ENCODE results near the gene PPM1L. TPM values are rescaled to one million over a fixed set of nuclear protein-coding genes. Genes with fewer than 3 reads are reported as not detected.

The PPM1L gene
- total and polyA plus RNA-seq, 2 donors, result 20.2 to 24.2 TPM

- no peak for DNase-seq (ENCODE audit: extremely low spot score)
- Histone ChIP-seq H3K4me3 (ENCODE audit: low read depth, low read length) (no peak overlapping the region), H3K4me1 (ENCODE audit: insufficient read depth) (no peaks in the 10 kb centered on the region), H3K36me3 (ENCODE audit: insufficient read depth) (no peaks in the 10 kb centered on the region), H3K27ac (ENCODE audit: low read depth) (no peak overlapping the region)
- WGBS, result 45% methylated on average over 1 of the region's 1 CpG
Measured at GRCh38 chr3:160778480-160778879, 22.4 kb downstream of the PPM1L start.

DNA sequence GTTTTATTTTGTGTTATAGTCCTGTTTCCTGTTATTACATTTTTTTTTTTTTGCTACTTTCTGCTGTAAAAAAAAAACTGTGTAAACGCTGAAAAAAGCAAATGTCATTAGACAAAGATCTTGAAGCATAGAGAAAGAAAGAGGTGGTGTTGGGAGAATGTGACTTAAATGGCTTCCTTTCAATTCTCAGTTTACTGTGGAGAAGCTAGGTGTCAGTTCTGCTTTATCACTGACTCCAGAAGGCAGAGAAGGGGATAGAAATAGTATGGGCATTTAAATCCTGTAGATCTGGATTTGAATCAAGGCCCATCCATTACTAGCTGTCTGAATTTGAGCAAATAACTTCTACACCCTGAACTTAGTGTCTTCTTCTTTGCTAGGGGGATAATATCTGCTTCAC lies 23.0 kb downstream of the PPM1L start:
- Histone ChIP-seq H3K4me1 (ENCODE audit: insufficient read depth) (no peaks in the 10 kb centered on the region), H3K4me3 (ENCODE audit: low read depth, low read length) (no peak overlapping the region), H3K36me3 (ENCODE audit: insufficient read depth) (no peaks in the 10 kb centered on the region), H3K27ac (ENCODE audit: low read depth) (no peak overlapping the region)
- 30% methylated on average over 1 of the region's 1 CpG for WGBS
- DNase-seq (ENCODE audit: extremely low spot score), result no peak

- no peak for DNase-seq (ENCODE audit: extremely low spot score)
- Histone ChIP-seq H3K36me3 (ENCODE audit: insufficient read depth) (no peaks in the 10 kb centered on the region), H3K4me3 (ENCODE audit: low read depth, low read length) (no peak overlapping the region), H3K27ac (ENCODE audit: low read depth) (no peak overlapping the region), H3K4me1 (ENCODE audit: insufficient read depth) (no peaks in the 10 kb centered on the region)
Measured at GRCh38 chr3:160780245-160780644, 24.2 kb downstream of the PPM1L start.

DNA sequence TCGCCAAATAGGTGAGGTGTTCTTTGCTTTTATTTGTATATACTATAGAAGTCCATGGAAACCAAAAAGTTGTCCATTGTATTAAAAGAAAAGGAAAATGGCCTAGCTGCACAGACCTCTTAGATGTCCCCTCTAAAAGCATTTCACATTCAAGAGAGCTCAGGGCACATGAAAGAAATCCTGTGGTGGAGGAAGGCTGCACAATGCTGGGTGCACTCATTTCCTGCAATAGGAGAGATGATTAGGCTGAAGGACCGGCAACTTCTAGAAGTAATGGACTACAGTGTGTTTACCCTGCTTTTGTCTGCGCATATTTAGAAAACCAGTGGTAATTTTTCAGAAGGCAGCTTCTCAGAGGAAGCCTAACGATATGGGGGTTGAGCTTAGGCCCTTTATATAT lies 25.4 kb downstream of the PPM1L start:
- Histone ChIP-seq H3K4me3 (ENCODE audit: low read depth, low read length) (no peak overlapping the region), H3K4me1 (ENCODE audit: insufficient read depth) (no peaks in the 10 kb centered on the region), H3K27ac (ENCODE audit: low read depth) (no peak overlapping the region), H3K36me3 (ENCODE audit: insufficient read depth) (no peaks in the 10 kb centered on the region)
- DNase-seq (ENCODE audit: extremely low spot score), result no peak
- 71% methylated on average over 4 of the region's 4 CpGs for WGBS

- Histone ChIP-seq H3K4me3 (ENCODE audit: low read depth, low read length) (no peak overlapping the region), H3K36me3 (ENCODE audit: insufficient read depth) (no peaks in the 10 kb centered on the region), H3K27ac (ENCODE audit: low read depth) (no peak overlapping the region), H3K4me1 (ENCODE audit: insufficient read depth) (no peaks in the 10 kb centered on the region)
- DNase-seq (ENCODE audit: extremely low spot score), result no peak
- WGBS, result 90% methylated on average over 3 of the region's 3 CpGs
Measured at GRCh38 chr3:160781863-160782262, 25.8 kb downstream of the PPM1L start.

GRCh38 chr3:160784853-160785252 lies 28.8 kb downstream of the PPM1L start:
- Histone ChIP-seq H3K27ac (ENCODE audit: low read depth) (no peak overlapping the region), H3K36me3 (ENCODE audit: insufficient read depth) (no peaks in the 10 kb centered on the region), H3K4me3 (ENCODE audit: low read depth, low read length) (no peak overlapping the region), H3K4me1 (ENCODE audit: insufficient read depth) (no peaks in the 10 kb centered on the region)
- peak; percentile 17 for DNase-seq (ENCODE audit: extremely low spot score)

DNA sequence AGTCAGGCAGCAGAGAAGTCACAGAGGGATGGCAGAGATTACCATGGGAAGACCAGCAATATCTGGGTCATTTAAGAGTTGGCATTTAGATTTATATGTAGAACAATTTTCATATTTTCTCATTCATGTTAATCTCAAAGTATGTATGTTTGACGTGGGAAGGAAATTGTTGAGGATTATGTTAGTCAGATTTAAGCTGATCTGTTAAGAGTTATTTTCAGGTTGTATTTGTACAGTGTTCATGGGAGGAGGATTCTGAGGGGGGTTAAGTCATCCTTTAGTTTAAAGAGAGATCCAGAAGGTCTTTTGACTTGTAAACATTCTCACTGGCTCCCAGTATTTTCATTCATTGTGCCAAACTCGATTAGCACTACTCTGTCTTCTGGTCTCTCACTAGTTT lies 34.7 kb downstream of the PPM1L start:
- no peak overlapping the region for H3K4me3 ChIP-seq (ENCODE audit: low read depth, low read length)
- no peaks in the 10 kb centered on the region for H3K4me1 ChIP-seq (ENCODE audit: insufficient read depth)
- 17% methylated on average over 2 of the region's 2 CpGs for WGBS
- H3K27ac ChIP-seq (ENCODE audit: low read depth), result no peak overlapping the region
- H3K36me3 ChIP-seq (ENCODE audit: insufficient read depth), result no peaks in the 10 kb centered on the region
- no peak for DNase-seq (ENCODE audit: extremely low spot score)

- H3K4me3 ChIP-seq (ENCODE audit: low read depth, low read length), result no peak overlapping the region
- 68% methylated on average over 2 of the region's 2 CpGs for WGBS
- no peak for DNase-seq (ENCODE audit: extremely low spot score)
- no peak overlapping the region for H3K27ac ChIP-seq (ENCODE audit: low read depth)
- H3K4me1 ChIP-seq (ENCODE audit: insufficient read depth), result no peaks in the 10 kb centered on the region
- H3K36me3 ChIP-seq (ENCODE audit: insufficient read depth), result no peaks in the 10 kb centered on the region
Measured at GRCh38 chr3:160792540-160792939, 36.5 kb downstream of the PPM1L start.

GRCh38 chr3:160793722-160794252 lies 37.8 kb downstream of the PPM1L start:
- Histone ChIP-seq H3K36me3 (ENCODE audit: insufficient read depth) (no peaks in the 10 kb centered on the region), H3K4me3 (ENCODE audit: low read depth, low read length) (no peak overlapping the region), H3K4me1 (ENCODE audit: insufficient read depth) (no peaks in the 10 kb centered on the region), H3K27ac (ENCODE audit: low read depth) (no peak overlapping the region)
- DNase-seq (ENCODE audit: extremely low spot score), result no peak
- WGBS, result 61% methylated on average over 1 of the region's 1 CpG

- no peak for DNase-seq (ENCODE audit: extremely low spot score)
- Histone ChIP-seq H3K4me1 (ENCODE audit: insufficient read depth) (no peaks in the 10 kb centered on the region), H3K4me3 (ENCODE audit: low read depth, low read length) (no peak overlapping the region), H3K36me3 (ENCODE audit: insufficient read depth) (no peaks in the 10 kb centered on the region), H3K27ac (ENCODE audit: low read depth) (no peak overlapping the region)
- WGBS, result 66% methylated on average over 4 of the region's 4 CpGs
Measured at GRCh38 chr3:160796089-160796812, 40.2 kb downstream of the PPM1L start.

- H3K4me1 ChIP-seq (ENCODE audit: insufficient read depth), result no peaks in the 10 kb centered on the region
- H3K4me3 ChIP-seq (ENCODE audit: low read depth, low read length), result no peak overlapping the region
- 65% methylated on average over 1 of the region's 1 CpG for WGBS
- no peaks in the 10 kb centered on the region for H3K36me3 ChIP-seq (ENCODE audit: insufficient read depth)
- no peak for DNase-seq (ENCODE audit: extremely low spot score)
- no peak overlapping the region for H3K27ac ChIP-seq (ENCODE audit: low read depth)
Measured at GRCh38 chr3:160796813-160797164, 40.8 kb downstream of the PPM1L start.

GRCh38 chr3:160797356-160797755 lies 41.3 kb downstream of the PPM1L start:
- H3K27ac ChIP-seq (ENCODE audit: low read depth), result peak overlapping the region; percentile 59
- H3K4me3 ChIP-seq (ENCODE audit: low read depth, low read length), result no peak overlapping the region
- 78% methylated on average over 3 of the region's 3 CpGs for WGBS
- no peaks in the 10 kb centered on the region for H3K36me3 ChIP-seq (ENCODE audit: insufficient read depth)
- no peak for DNase-seq (ENCODE audit: extremely low spot score)
- no peaks in the 10 kb centered on the region for H3K4me1 ChIP-seq (ENCODE audit: insufficient read depth)

GRCh38 chr3:160801386-160802118 lies 45.5 kb downstream of the PPM1L start:
- DNase-seq (ENCODE audit: extremely low spot score), result no peak
- Histone ChIP-seq H3K4me3 (ENCODE audit: low read depth, low read length) (no peak overlapping the region), H3K36me3 (ENCODE audit: insufficient read depth) (no peaks in the 10 kb centered on the region), H3K27ac (ENCODE audit: low read depth) (peak overlapping the region; percentile 25), H3K4me1 (ENCODE audit: insufficient read depth) (no peaks in the 10 kb centered on the region)
- WGBS, result 17% methylated on average over 8 of the region's 8 CpGs

GRCh38 chr3:160804762-160805161 lies 48.7 kb downstream of the PPM1L start:
- WGBS, result 0% methylated on average over 1 of the region's 1 CpG
- Histone ChIP-seq H3K4me1 (ENCODE audit: insufficient read depth) (no peaks in the 10 kb centered on the region), H3K4me3 (ENCODE audit: low read depth, low read length) (no peak overlapping the region), H3K27ac (ENCODE audit: low read depth) (no peak overlapping the region), H3K36me3 (ENCODE audit: insufficient read depth) (no peaks in the 10 kb centered on the region)
- DNase-seq (ENCODE audit: extremely low spot score), result no peak
